Mesenchymal stem cell (in vitro differentiated cells and primary cell): Measurements from ENCODE around the gene EXTL1.

ENCODE experiments used
- DNase-seq: peaks from one replicate; pipeline ENCODE4 v3.0.0-alpha.2; 2013
- H2AFZ ChIP-seq: one replicate; pipeline ENCODE4 v1.6.1; 2013; ENCODE audit warnings: low read depth, mild to moderate bottlenecking, control low read depth, inconsistent platforms, low read length, moderate library complexity
- H2AK5ac ChIP-seq: 2 replicates; pipeline ENCODE4 v1.6.1; 2013; ENCODE audit warnings: low read length, moderate library complexity, mild to moderate bottlenecking, inconsistent platforms; ENCODE audit not compliant: severe bottlenecking
- H2BK120ac ChIP-seq: one replicate; pipeline ENCODE4 v1.6.1; 2013; ENCODE audit warnings: low read depth, mild to moderate bottlenecking, inconsistent platforms, low read length, moderate library complexity
- H2BK12ac ChIP-seq, 2 experiments: one replicate each; pipeline ENCODE4 v1.6.1; 2013; ENCODE audit warnings: inconsistent platforms in 2 of 2, low read length in 2 of 2, mild to moderate bottlenecking in 2 of 2, moderate library complexity in 2 of 2, control low read depth in 1 of 2
- H2BK15ac ChIP-seq: one replicate; pipeline ENCODE4 v1.6.1; 2013; ENCODE audit warnings: mild to moderate bottlenecking, low read depth, inconsistent platforms; ENCODE audit not compliant: poor library complexity, severe bottlenecking
- H2BK5ac ChIP-seq: 2 replicates; pipeline ENCODE4 v1.6.1; 2013; ENCODE audit warnings: low read depth, mild to moderate bottlenecking, low read length, control low read depth, inconsistent platforms; ENCODE audit not compliant: poor library complexity, severe bottlenecking
- H3K14ac ChIP-seq, 2 experiments: one replicate each; pipeline ENCODE4 v1.6.1; 2013; ENCODE audit warnings: inconsistent platforms in 2 of 2, low read length in 2 of 2, control low read depth in 1 of 2, mild to moderate bottlenecking in 1 of 2, moderate library complexity in 1 of 2
- H3K18ac ChIP-seq, 2 experiments: one replicate each; pipeline ENCODE4 v1.6.1; 2013; ENCODE audit warnings: inconsistent platforms in 2 of 2, low read length in 2 of 2, control low read depth in 1 of 2, low read depth in 1 of 2, mild to moderate bottlenecking in 1 of 2
- H3K23ac ChIP-seq, 2 experiments: one replicate each; pipeline ENCODE4 v1.6.1; 2013; ENCODE audit warnings: inconsistent platforms in 2 of 2, low read length in 2 of 2, mild to moderate bottlenecking in 2 of 2, moderate library complexity in 2 of 2, control low read depth in 1 of 2
- H3K27ac ChIP-seq: 2 replicates; pipeline ENCODE4 v1.5.1; 2013; ENCODE audit warnings: mild to moderate bottlenecking, moderate library complexity, low read length, control low read depth, inconsistent platforms; ENCODE audit not compliant: poor library complexity, severe bottlenecking
- H3K27me3 ChIP-seq, 2 experiments: 2 replicates each; pipeline versions ENCODE4 v1.6.1 to v1.7.0; 2013; ENCODE audit warnings: low read length in 2 of 2, mild to moderate bottlenecking in 2 of 2, moderate library complexity in 2 of 2, control low read depth in 1 of 2, inconsistent platforms in 1 of 2; ENCODE audit not compliant: control insufficient read depth in 1 of 2, insufficient read depth in 1 of 2
- H3K36me3 ChIP-seq, 2 experiments: 2 replicates each; pipeline versions ENCODE4 v1.6.1 to v1.7.0; 2013; ENCODE audit warnings: low read length in 2 of 2, control low read depth in 1 of 2, inconsistent platforms in 1 of 2, low read depth in 1 of 2, mild to moderate bottlenecking in 1 of 2; ENCODE audit not compliant: insufficient read depth in 2 of 2, control insufficient read depth in 1 of 2
- H3K4ac ChIP-seq, 2 experiments: one replicate each; pipeline ENCODE4 v1.6.1; 2013; ENCODE audit warnings: inconsistent platforms in 2 of 2, low read length in 2 of 2, mild to moderate bottlenecking in 2 of 2, moderate library complexity in 2 of 2, control low read depth in 1 of 2, low read depth in 1 of 2
- H3K4me1 ChIP-seq: 2 replicates; pipeline ENCODE4 v1.6.1; 2013; ENCODE audit warnings: low read depth, low read length, control low read depth; ENCODE audit not compliant: control insufficient read depth, insufficient read depth
- H3K4me2 ChIP-seq: 2 replicates; pipeline ENCODE4 v1.6.1; 2013; ENCODE audit warnings: low read length, mild to moderate bottlenecking, inconsistent platforms; ENCODE audit not compliant: poor library complexity, severe bottlenecking
- H3K4me3 ChIP-seq, 2 experiments: 2 replicates each; pipeline versions ENCODE4 v1.5.1 to v1.7.0; 2013; ENCODE audit warnings: low read length in 2 of 2, mild to moderate bottlenecking in 2 of 2, control low read depth in 1 of 2, low read depth in 1 of 2; ENCODE audit not compliant: insufficient read depth in 1 of 2
- H3K79me1 ChIP-seq: replicated peaks from 2 replicates; pipeline ENCODE4 v1.6.1; 2013; ENCODE audit warnings: mild to moderate bottlenecking, control low read depth, low read length, inconsistent platforms; ENCODE audit not compliant: poor library complexity, severe bottlenecking
- H3K9ac ChIP-seq: 2 replicates; pipeline ENCODE4 v1.7.0; 2013; ENCODE audit warnings: mild to moderate bottlenecking, low read length, moderate library complexity
- H3K9me3 ChIP-seq: 2 replicates; pipeline ENCODE4 v1.7.0; 2013; ENCODE audit warnings: mild to moderate bottlenecking, low read length; ENCODE audit not compliant: control insufficient read depth
- H4K8ac ChIP-seq: one replicate; pipeline ENCODE4 v1.6.1; 2013; ENCODE audit warnings: inconsistent platforms, mild to moderate bottlenecking, low read length, moderate library complexity
- H4K91ac ChIP-seq: one replicate; pipeline ENCODE4 v1.6.1; 2013; ENCODE audit warnings: mild to moderate bottlenecking, low read length, inconsistent platforms
- WGBS: methylation state at CpG from one replicate; pipeline ENCODE4 v1.1.7; 2013; ENCODE audit warnings: mixed read lengths; 5-methylcytosine and 5-hydroxymethylcytosine counted together

EXTL1 gene

GRCh38 chr1:26037904-26038303 lies 16.3 kb downstream of the EXTL1 start:
- Histone ChIP-seq H3K23ac (no peak overlapping the region), H2BK15ac (no peak overlapping the region), H3K18ac (no peak overlapping the region), H3K27ac (no peak overlapping the region), H3K9me3 (no peaks in the 10 kb centered on the region), H4K8ac (no peak overlapping the region), H3K14ac (no peak overlapping the region), H3K4me1 (peaks cover 19% of the 10 kb centered on the region), H3K4me2 (no peak overlapping the region), H2BK12ac (no peak overlapping the region), H2AFZ (no peak overlapping the region), H3K4me3 (no peak overlapping the region), H3K4ac (no peak overlapping the region), H4K91ac (no peak overlapping the region), H3K36me3 (no peaks in the 10 kb centered on the region), H3K79me1 (no peaks in the 10 kb centered on the region), H2BK120ac (no peak overlapping the region), H3K27me3 (peaks cover 18 to 78% of the 10 kb centered on the region in 2 experiments), H2AK5ac (no peak overlapping the region), H3K9ac (no peak overlapping the region), H2BK5ac (no peak overlapping the region)
- 86% methylated on average over 6 of the region's 6 CpGs for WGBS
- DNase-seq = no peak

GRCh38 chr1:26038477-26038876 lies 16.9 kb downstream of the EXTL1 start:
- no peak for DNase-seq
- Histone ChIP-seq H3K18ac (no peak overlapping the region), H2AFZ (no peak overlapping the region), H3K9me3 (no peaks in the 10 kb centered on the region), H3K4me1 (peaks cover 19% of the 10 kb centered on the region), H2BK120ac (no peak overlapping the region), H2BK15ac (no peak overlapping the region), H3K79me1 (no peaks in the 10 kb centered on the region), H3K23ac (no peak overlapping the region), H3K4me3 (no peak overlapping the region), H2BK12ac (no peak overlapping the region), H3K9ac (no peak overlapping the region), H4K8ac (no peak overlapping the region), H3K4ac (no peak overlapping the region), H2AK5ac (no peak overlapping the region), H2BK5ac (no peak overlapping the region), H3K4me2 (no peak overlapping the region), H3K14ac (no peak overlapping the region), H3K36me3 (no peaks in the 10 kb centered on the region), H4K91ac (no peak overlapping the region), H3K27ac (no peak overlapping the region), H3K27me3 (peaks cover 24 to 78% of the 10 kb centered on the region in 2 experiments)
- 95% methylated on average over 6 of the region's 6 CpGs for WGBS

- H3K36me3 ChIP-seq = no peaks in the 10 kb centered on the region
- peaks cover 28 to 78% of the 10 kb centered on the region in 2 experiments for H3K27me3 ChIP-seq
- H3K14ac ChIP-seq = no peak overlapping the region
- 89% methylated on average over 6 of the region's 6 CpGs for WGBS
- no peak overlapping the region for H3K4me3 ChIP-seq
- no peak overlapping the region for H2BK12ac ChIP-seq
- no peak for DNase-seq
- no peaks in the 10 kb centered on the region for H3K79me1 ChIP-seq
- no peak overlapping the region for H2BK120ac ChIP-seq
- H3K23ac ChIP-seq = no peak overlapping the region
- H2BK5ac ChIP-seq = no peak overlapping the region
- no peak overlapping the region for H3K4me2 ChIP-seq
- H3K4me1 ChIP-seq = peaks cover 19% of the 10 kb centered on the region
- no peak overlapping the region for H3K27ac ChIP-seq
- no peak overlapping the region for H3K4ac ChIP-seq
- no peak overlapping the region for H2BK15ac ChIP-seq
- H2AK5ac ChIP-seq = no peak overlapping the region
- H3K9me3 ChIP-seq = no peaks in the 10 kb centered on the region
- H2AFZ ChIP-seq = no peak overlapping the region
- no peak overlapping the region for H3K9ac ChIP-seq
- H3K18ac ChIP-seq = no peak overlapping the region
- no peak overlapping the region for H4K8ac ChIP-seq
- H4K91ac ChIP-seq = no peak overlapping the region
Measured at GRCh38 chr1:26038904-26039303, 17.3 kb downstream of the EXTL1 start.

GRCh38 chr1:26041401-26041800 lies 19.8 kb downstream of the EXTL1 start:
- H3K27ac ChIP-seq = no peak overlapping the region
- no peaks in the 10 kb centered on the region for H3K36me3 ChIP-seq
- no peak overlapping the region for H2BK15ac ChIP-seq
- no peak overlapping the region for H3K14ac ChIP-seq
- no peak overlapping the region for H3K4ac ChIP-seq
- H3K4me2 ChIP-seq = no peak overlapping the region
- no peak overlapping the region for H2AFZ ChIP-seq
- H4K91ac ChIP-seq = no peak overlapping the region
- peaks cover 15% of the 10 kb centered on the region for H3K4me1 ChIP-seq
- H3K27me3 ChIP-seq = peaks cover 49 to 87% of the 10 kb centered on the region in 2 experiments
- H3K23ac ChIP-seq = no peak overlapping the region
- H2BK120ac ChIP-seq = no peak overlapping the region
- no peaks in the 10 kb centered on the region for H3K9me3 ChIP-seq
- H3K18ac ChIP-seq = no peak overlapping the region
- no peak overlapping the region for H3K4me3 ChIP-seq
- H2BK5ac ChIP-seq = no peak overlapping the region
- DNase-seq = no peak
- 86% methylated on average over 7 of the region's 7 CpGs for WGBS
- H4K8ac ChIP-seq = no peak overlapping the region
- no peak overlapping the region for H3K9ac ChIP-seq
- H3K79me1 ChIP-seq = no peaks in the 10 kb centered on the region
- H2AK5ac ChIP-seq = no peak overlapping the region
- H2BK12ac ChIP-seq = no peak overlapping the region
